K562 (cell line): ENCODE results near the gene GP1BA. TPM values are rescaled to one million over a fixed set of nuclear protein-coding genes. Genes with fewer than 3 reads are reported as not detected.

Source experiments
- ATAC-seq: fragments of 200-7000 bp; cut with Tn5 transposase; 3 replicates; pipeline ENCODE4 v1.9.1; 2020; ENCODE audit warnings: moderate library complexity
- BruUV-seq: library from RNA; stranded (reverse); fragments of 400-500 nt; replicated peaks from 2 replicates; lab custom pipeline; 2021; lab: Mats Ljungman, UMichigan
- CTCF ChIA-PET: fragments of 300-600 bp; formaldehyde crosslinking; extraction: SDS; loops from one replicate; lab custom pipeline; 2021; ENCODE audit warnings: low intra/inter-chr PET ratio; lab: Yijun Ruan, JAX
- POLR2A ChIA-PET: fragments of 300-600, 350-650 bp; sonication (Branson Sonifier 250); formaldehyde crosslinking; extraction: SDS; loops from one replicate; lab custom pipeline; 2021; ENCODE audit warnings: antibody characterized with exemption, inconsistent platforms; lab: Yijun Ruan, JAX
- DNase-seq, 4 experiments: peaks; one replicate each; pipeline versions ENCODE4 v3.0.0 to v3.0.0-alpha.2; 2011 to 2018; ENCODE audit warnings: low spot score in 3 of 4, mixed read lengths in 3 of 4; ENCODE audit errors: extremely low read depth in 1 of 4
- FAIRE-seq: peaks from 2 replicates; lab custom pipeline; 2011; peaks lifted over from hg19 to GRCh38; lab: Jason Lieb, UNC
- H2AFZ ChIP-seq: 2 replicates; pipeline ENCODE4 v1.6.0; 2011; ENCODE audit warnings: low read depth, low read length, control low read depth, inconsistent platforms
- H3K27ac ChIP-seq: fragments of 200-600 bp; 3 replicates; pipeline ENCODE4 v1.8.0; 2011; ENCODE audit warnings: low read depth, mild to moderate bottlenecking, control low read depth, inconsistent platforms, low read length, moderate library complexity, mixed read lengths; ENCODE audit errors: extremely low read depth
- H3K27me3 ChIP-seq, 2 experiments: fragments of 300-600 bp in 1 of 2; 2 replicates in 1 of 2; 3 replicates in 1 of 2; pipeline versions ENCODE4 v1.6.0 to v1.8.0; 2011; ENCODE audit warnings: inconsistent platforms in 2 of 2, low read length in 2 of 2, mild to moderate bottlenecking in 1 of 2, mixed read lengths in 1 of 2, moderate library complexity in 1 of 2; ENCODE audit not compliant: control insufficient read depth in 2 of 2, insufficient read depth in 2 of 2
- H3K36me3 ChIP-seq: fragments of 300-600 bp; 3 replicates; pipeline ENCODE4 v1.8.0; 2011; ENCODE audit warnings: mild to moderate bottlenecking, low read length, inconsistent platforms; ENCODE audit not compliant: control insufficient read depth, insufficient read depth
- H3K4me1 ChIP-seq, 2 experiments: fragments of 200-600 bp in 1 of 2; replicated peaks in 1 of 2; 2 replicates in 1 of 2; 3 replicates in 1 of 2; pipeline versions ENCODE4 v1.5.1 to v1.8.0; 2011; ENCODE audit warnings: inconsistent platforms in 2 of 2, low read length in 2 of 2, mild to moderate bottlenecking in 1 of 2, mixed read lengths in 1 of 2, moderate library complexity in 1 of 2; ENCODE audit not compliant: control insufficient read depth in 2 of 2, insufficient read depth in 2 of 2
- H3K4me2 ChIP-seq: 2 replicates; pipeline ENCODE4 v1.6.1; 2011; ENCODE audit warnings: low read length, control low read depth, inconsistent platforms, mixed read lengths; ENCODE audit not compliant: insufficient read depth
- H3K4me3 ChIP-seq: fragments of 200-600 bp; sonication (generic), shearing (Covaris generic); 2 replicates; pipeline ENCODE4 v1.5.1; 2016; ENCODE audit warnings: control low read depth, inconsistent platforms
- H3K79me2 ChIP-seq: fragments of 200-600 bp; 3 replicates; pipeline ENCODE4 v1.8.0; 2011; ENCODE audit warnings: low read length, inconsistent platforms; ENCODE audit not compliant: control insufficient read depth, insufficient read depth
- H3K9ac ChIP-seq, 2 experiments: 2 replicates each; pipeline versions ENCODE4 v1.6.0 to v1.6.1; 2011; ENCODE audit warnings: low read depth in 2 of 2, low read length in 2 of 2, control low read depth in 1 of 2, inconsistent platforms in 1 of 2, mild to moderate bottlenecking in 1 of 2, mixed read lengths in 1 of 2; ENCODE audit not compliant: insufficient read depth in 1 of 2
- H3K9me1 ChIP-seq: one replicate; pipeline ENCODE4 v1.6.0; 2011; ENCODE audit warnings: inconsistent platforms, mild to moderate bottlenecking, low read length, moderate library complexity; ENCODE audit not compliant: control insufficient read depth, insufficient read depth
- H3K9me3 ChIP-seq: replicated peaks from 2 replicates; pipeline ENCODE4 v1.5.1; 2011; ENCODE audit warnings: low read depth, low read length, inconsistent platforms; ENCODE audit not compliant: control insufficient read depth, insufficient read depth
- H4K20me1 ChIP-seq: replicated peaks from 2 replicates; pipeline ENCODE4 v1.6.1; 2011; ENCODE audit warnings: low read length, inconsistent platforms, mixed read lengths; ENCODE audit not compliant: control insufficient read depth, insufficient read depth
- FOXJ2 ChIP-seq: fragments of 200-800 bp; sonication (Bioruptor generic); IDR thresholded peaks from 2 replicates; pipeline ENCODE4 v1.6.1; 2016; ENCODE audit warnings: missing genetic modification characterization, missing compliant biosample characterization
- MAZ ChIP-seq, 2 experiments: fragments of 450-650 bp in 1 of 2; sonication (generic) in 1 of 2; formaldehyde crosslinking; IDR thresholded peaks in 1 of 2; conservative IDR thresholded peaks in 1 of 2; 2 replicates each; pipeline versions ENCODE4 v1.4.0 to v1.5.0; 2020; ENCODE audit warnings: mild to moderate bottlenecking in 1 of 2, missing genetic modification reagents in 1 of 2
- NCOR1 ChIP-seq: fragments of 450-650 bp; IDR thresholded peaks from 2 replicates; pipeline ENCODE4 v1.6.1; 2016; ENCODE audit warnings: mild to moderate bottlenecking, moderate library complexity
- PHB ChIP-seq: fragments of 250-450 bp; sonication (Bioruptor Pico); IDR thresholded peaks from 2 replicates; pipeline ENCODE4 v1.5.0; 2021
- POLR3G ChIP-seq: IDR thresholded peaks from 2 replicates; pipeline ENCODE4 v1.6.1; 2011; ENCODE audit not compliant: insufficient read length, insufficient replicate concordance; ENCODE audit errors: extremely low read depth
- PRMT5 ChIP-seq: sonication (generic); formaldehyde crosslinking; IDR thresholded peaks from 2 replicates; pipeline ENCODE4 v1.5.0; 2020; ENCODE audit warnings: missing genetic modification reagents
- RBM39 ChIP-seq: fragments of 200-400 bp; formaldehyde crosslinking; optimal IDR thresholded peaks from 2 replicates; pipeline ENCODE3; 2018; ENCODE audit warnings: low read depth, low read length
- SMAD1 ChIP-seq: fragments of 150-350 bp; IDR thresholded peaks from 2 replicates; pipeline ENCODE4 v1.6.1; 2014; ENCODE audit warnings: low read length, low read depth; ENCODE audit not compliant: partially characterized antibody
- SMARCC2 ChIP-seq: fragments of 450-650 bp; IDR thresholded peaks from 2 replicates; pipeline ENCODE4 v1.6.1; 2017; ENCODE audit warnings: antibody characterized with exemption, moderate library complexity, mild to moderate bottlenecking, low read depth
- SP2 ChIP-seq: IDR thresholded peaks from 2 replicates; pipeline ENCODE4 v1.6.1; 2011; ENCODE audit warnings: mild to moderate bottlenecking, low read depth, low read length, moderate library complexity; ENCODE audit not compliant: poor library complexity, severe bottlenecking; ENCODE audit errors: extremely low read depth
- SREBF2 ChIP-seq: sonication (generic); formaldehyde crosslinking; IDR thresholded peaks from 2 replicates; pipeline ENCODE4 v1.4.0; 2020; ENCODE audit warnings: mild to moderate bottlenecking, missing genetic modification reagents
- UBTF ChIP-seq, 2 experiments: IDR thresholded peaks; 2 replicates each; pipeline ENCODE4 v1.6.1; 2012; ENCODE audit warnings: improper control_type of control experiment in 2 of 2, low read depth in 2 of 2, low read length in 2 of 2, borderline replicate concordance in 1 of 2
- ZBTB1 ChIP-seq: sonication (generic); formaldehyde crosslinking; IDR thresholded peaks from 2 replicates; pipeline ENCODE4 v1.8.1; 2023; ENCODE audit warnings: missing genetic modification reagents, low read depth, mild to moderate bottlenecking, borderline replicate concordance
- ZC3H8 ChIP-seq: fragments of 450-650 bp; IDR thresholded peaks from 2 replicates; pipeline ENCODE4 v1.6.1; 2017
- ZNF146 ChIP-seq: IDR thresholded peaks from one replicate; pipeline ENCODE4 v1.6.1; 2018; ENCODE audit warnings: missing compliant biosample characterization; ENCODE audit not compliant: unreplicated experiment
- in situ Hi-C: fragments of 300-500 bp; cut with MboI; formaldehyde crosslinking; loops from 4 replicates; pipeline ENCODE4 v1.15.0; 2018; ENCODE audit warnings: inconsistent platforms, mixed read lengths
- intact Hi-C: fragments of 100-400 bp; cut with micrococcal nuclease; formaldehyde crosslinking; loops from 2 replicates; pipeline ENCODE4 v1.14.2; 2022
- polyA plus RNA-seq, 8 experiments: library from polyadenylated mRNA; depleted of rRNA in 4 of 8; stranded (reverse) in 5 of 8; unstranded in 3 of 8; fragments of >200 nt; fragmentation: Nextera tagmentation in 2 of 8; fragmentation: Illumina TruSeq in 1 of 8; extraction: Ambion mirVana in 2 of 8; extraction: Trizol in 1 of 8; gene quantifications; 2 replicates each; pipeline versions ENCODE4 v1.2.1 to v1.2.3, GENCODE V29; 2011 to 2014; ENCODE audit warnings: inconsistent platforms in 1 of 8, missing spikeins in 1 of 8
- total RNA-seq, 7 experiments: library from RNA; depleted of rRNA in 6 of 7; stranded (reverse); fragments of >200 nt in 6 of 7; fragmentation: Illumina TruSeq in 2 of 7; extraction: Trizol in 2 of 7; gene quantifications; 2 replicates each; pipeline versions ENCODE4 v1.2.1 to v1.2.3, GENCODE V29; 2011 to 2021; ENCODE audit warnings: low replicate concordance in 1 of 7
- TF ChIP-seq, protein P1 (sequence below), 3 experiments: IDR thresholded peaks in 2 of 3; conservative IDR thresholded peaks in 1 of 3; 2 replicates each; pipeline ENCODE4 v1.5.1; 2011 to 2012; ENCODE audit warnings: low read length in 3 of 3, mild to moderate bottlenecking in 3 of 3, control low read depth in 2 of 3, improper control_type of control experiment in 1 of 3, inconsistent platforms in 1 of 3, low read depth in 1 of 3, mixed read lengths in 1 of 3, moderate library complexity in 1 of 3; ENCODE audit not compliant: insufficient read depth in 2 of 3
- TF ChIP-seq, protein P2 (sequence below): IDR thresholded peaks from 2 replicates; pipeline ENCODE4 v1.6.1; 2014; ENCODE audit warnings: antibody characterized with exemption

GP1BA gene
- total and polyA plus RNA-seq, 9 of the 15 experiments (the other 6 are each of a cell fraction or from before 2014, with no cell fraction given) = 0.01 TPM; not detected in 8

- no peak for TF ChIP-seq MAZ (CRISPR knock-in tag; conservative IDR thresholded peaks at IDR 0.05 in 1 of 2, IDR thresholded peaks at IDR 0.05 in 1 of 2)
- no peak for TF ChIP-seq POLR3G
- no peak for TF ChIP-seq SMAD1
- no peak for TF ChIP-seq ZNF146 (CRISPR knock-in tag)
- TF ChIP-seq, protein P1, sequence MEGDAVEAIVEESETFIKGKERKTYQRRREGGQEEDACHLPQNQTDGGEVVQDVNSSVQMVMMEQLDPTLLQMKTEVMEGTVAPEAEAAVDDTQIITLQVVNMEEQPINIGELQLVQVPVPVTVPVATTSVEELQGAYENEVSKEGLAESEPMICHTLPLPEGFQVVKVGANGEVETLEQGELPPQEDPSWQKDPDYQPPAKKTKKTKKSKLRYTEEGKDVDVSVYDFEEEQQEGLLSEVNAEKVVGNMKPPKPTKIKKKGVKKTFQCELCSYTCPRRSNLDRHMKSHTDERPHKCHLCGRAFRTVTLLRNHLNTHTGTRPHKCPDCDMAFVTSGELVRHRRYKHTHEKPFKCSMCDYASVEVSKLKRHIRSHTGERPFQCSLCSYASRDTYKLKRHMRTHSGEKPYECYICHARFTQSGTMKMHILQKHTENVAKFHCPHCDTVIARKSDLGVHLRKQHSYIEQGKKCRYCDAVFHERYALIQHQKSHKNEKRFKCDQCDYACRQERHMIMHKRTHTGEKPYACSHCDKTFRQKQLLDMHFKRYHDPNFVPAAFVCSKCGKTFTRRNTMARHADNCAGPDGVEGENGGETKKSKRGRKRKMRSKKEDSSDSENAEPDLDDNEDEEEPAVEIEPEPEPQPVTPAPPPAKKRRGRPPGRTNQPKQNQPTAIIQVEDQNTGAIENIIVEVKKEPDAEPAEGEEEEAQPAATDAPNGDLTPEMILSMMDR (IDR thresholded peaks at IDR 0.05 in 2 of 3, conservative IDR thresholded peaks at IDR 0.05 in 1 of 3; ENCODE audit: insufficient read depth in 2 of 3, low read depth in 1 of 3, low read length in 3 of 3) = no peak
- TF ChIP-seq NCOR1 = no peak
- TF ChIP-seq SMARCC2 = no peak
Observed at GRCh38 chr17:4974115-4974670, 42.1 kb downstream of the GP1BA start (continued).

- CTCF ChIA-PET = no interaction called here
- intact Hi-C loops = no loop called here
- Histone ChIP-seq H3K27me3 (no peaks in the 10 kb centered on the region), H3K36me3 (peaks cover 79% of the 10 kb centered on the region), H3K9me3 (no peaks in the 10 kb centered on the region), H3K27ac (no peak overlapping the region), H3K9ac (no peak overlapping the region), H4K20me1 (0 out of 2 replicates have a peak, but pooled peaks cover 6% of the 10 kb centered on the region), H3K4me1 (peaks cover 0 to 6% of the 10 kb centered on the region in 2 experiments; a peak in 1 of 5 replicates), H3K4me2 (no peak overlapping the region), H3K4me3 (no peak overlapping the region), H3K79me2 (no peaks in the 10 kb centered on the region), H3K9me1 (no peaks in the 10 kb centered on the region), H2AFZ (no peak overlapping the region)
- in situ Hi-C loops = no loop called here
- BruUV-seq = no TSS peak
- no peak for FAIRE-seq
- ATAC-seq = no peak
- no peak for DNase-seq
- POLR2A ChIA-PET = interaction anchor here (1.4 kb wide), 1 partner anchor 9 kb away, joined by 8 read pairs; no protein-coding TSS in a partner anchor
- TF ChIP-seq RBM39 (no peak), FOXJ2 (tag) (no peak), UBTF (IDR thresholded peaks at IDR 0.05; ENCODE audit: borderline replicate concordance in 1 of 2, low read depth in 2 of 2, low read length in 2 of 2) (no peak), SP2 (no peak), SREBF2 (CRISPR knock-in tag) (no peak), ZC3H8 (no peak), ZBTB1 (CRISPR knock-in tag) (no peak), PRMT5 (CRISPR knock-in tag) (no peak), PHB (CRISPR knock-in tag) (no peak)
- TF ChIP-seq, protein P2, sequence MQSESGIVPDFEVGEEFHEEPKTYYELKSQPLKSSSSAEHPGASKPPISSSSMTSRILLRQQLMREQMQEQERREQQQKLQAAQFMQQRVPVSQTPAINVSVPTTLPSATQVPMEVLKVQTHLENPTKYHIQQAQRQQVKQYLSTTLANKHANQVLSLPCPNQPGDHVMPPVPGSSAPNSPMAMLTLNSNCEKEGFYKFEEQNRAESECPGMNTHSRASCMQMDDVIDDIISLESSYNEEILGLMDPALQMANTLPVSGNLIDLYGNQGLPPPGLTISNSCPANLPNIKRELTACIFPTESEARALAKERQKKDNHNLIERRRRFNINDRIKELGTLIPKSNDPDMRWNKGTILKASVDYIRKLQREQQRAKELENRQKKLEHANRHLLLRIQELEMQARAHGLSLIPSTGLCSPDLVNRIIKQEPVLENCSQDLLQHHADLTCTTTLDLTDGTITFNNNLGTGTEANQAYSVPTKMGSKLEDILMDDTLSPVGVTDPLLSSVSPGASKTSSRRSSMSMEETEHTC = no peak
Observed at GRCh38 chr17:4978726-4979125, 46.6 kb downstream of the GP1BA start.
